ENCODE data around the gene RBM22.
"Not testable (repeated sequence)": the region's sequence is repeated elsewhere in the genome, so short reads cannot be mapped to it uniquely, and the experiment has no call there.

Gene RBM22

DNA sequence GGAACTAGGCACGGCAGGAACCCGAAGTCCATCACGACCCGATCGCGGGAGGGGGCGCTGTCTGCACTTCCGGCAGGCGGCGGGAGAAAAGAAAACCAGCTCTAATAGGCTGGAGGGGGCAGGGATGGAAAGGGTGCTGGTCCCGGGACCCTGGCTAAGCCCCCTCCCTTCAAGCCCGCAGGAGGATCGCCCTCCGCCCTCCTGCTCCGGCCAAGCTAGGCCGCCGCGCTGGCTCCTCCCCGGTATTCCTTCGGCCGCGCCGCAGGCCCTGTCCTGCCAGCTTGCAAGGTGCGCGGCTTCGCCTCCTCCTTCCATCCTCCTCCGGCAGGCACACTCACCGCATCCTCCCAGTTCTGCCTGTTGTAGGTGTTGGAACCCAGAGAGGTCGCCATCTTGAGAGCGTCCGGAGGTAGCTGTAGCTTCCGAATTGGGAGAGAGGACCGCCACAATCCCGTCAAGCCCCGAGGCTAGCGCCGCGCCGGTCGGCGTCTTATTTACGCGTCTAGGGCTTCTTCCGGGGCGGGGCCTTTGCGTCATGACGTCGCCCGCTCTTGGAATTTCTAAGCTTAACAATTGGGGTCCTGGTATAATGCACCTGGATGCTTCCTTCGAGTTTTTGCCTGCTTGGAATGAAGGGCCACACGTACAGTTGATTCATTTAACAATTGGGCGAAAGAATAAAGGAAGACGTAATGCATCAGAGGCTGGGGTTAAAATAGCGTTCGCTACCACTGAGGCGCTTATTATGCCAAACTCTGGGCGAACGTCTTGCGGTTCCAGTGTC, at the start of gene RBM22:
TSS of gene RBM22 (minus strand) at position 469 of the 784 bp plus-strand sequence. CDS start at position 392, 77 bp downstream.
- DNase-seq (ENCODE audit: low spot score), result peak; percentile 90

DNA sequence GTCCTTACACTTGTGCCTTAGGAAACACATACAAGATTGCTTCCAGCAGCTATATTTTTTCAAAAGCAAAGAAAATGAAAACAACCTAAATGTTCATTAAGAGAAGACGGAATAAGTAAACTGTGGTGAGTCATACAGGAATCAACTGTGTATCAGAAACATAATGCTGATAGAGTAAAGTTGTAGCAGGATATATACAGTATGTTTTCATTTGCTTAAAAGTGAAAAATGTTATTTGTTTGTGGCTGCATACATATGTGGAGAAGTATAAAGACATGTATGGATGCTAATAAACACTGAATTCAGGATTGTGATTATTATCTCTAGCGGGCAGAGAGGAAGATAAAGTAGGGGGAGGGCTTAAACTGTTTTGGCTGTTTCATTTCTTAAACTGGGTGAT, 49.6 kb upstream of the RBM22 start:
- DNase-seq (ENCODE audit: low spot score), result peak; percentile 50

DNA sequence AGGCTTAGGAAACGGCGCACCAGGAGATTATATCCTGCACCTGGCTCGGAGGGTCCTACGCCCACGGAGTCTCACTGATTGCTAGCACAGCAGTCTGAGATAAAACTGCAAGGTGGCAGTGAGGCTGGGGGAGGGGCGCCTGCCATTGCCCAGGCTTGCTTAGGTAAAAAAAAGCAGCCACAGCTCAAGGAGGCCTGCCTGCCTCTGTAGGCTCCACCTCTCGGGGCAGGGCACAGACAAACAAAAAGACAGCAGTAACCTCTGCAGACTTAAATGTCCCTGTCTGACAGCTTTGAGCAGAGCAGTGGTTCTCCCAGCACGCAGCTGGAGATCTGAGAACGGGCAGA, 42.3 kb upstream of the RBM22 start:
- DNase-seq (ENCODE audit: low spot score), result not testable (repeated sequence)

DNA sequence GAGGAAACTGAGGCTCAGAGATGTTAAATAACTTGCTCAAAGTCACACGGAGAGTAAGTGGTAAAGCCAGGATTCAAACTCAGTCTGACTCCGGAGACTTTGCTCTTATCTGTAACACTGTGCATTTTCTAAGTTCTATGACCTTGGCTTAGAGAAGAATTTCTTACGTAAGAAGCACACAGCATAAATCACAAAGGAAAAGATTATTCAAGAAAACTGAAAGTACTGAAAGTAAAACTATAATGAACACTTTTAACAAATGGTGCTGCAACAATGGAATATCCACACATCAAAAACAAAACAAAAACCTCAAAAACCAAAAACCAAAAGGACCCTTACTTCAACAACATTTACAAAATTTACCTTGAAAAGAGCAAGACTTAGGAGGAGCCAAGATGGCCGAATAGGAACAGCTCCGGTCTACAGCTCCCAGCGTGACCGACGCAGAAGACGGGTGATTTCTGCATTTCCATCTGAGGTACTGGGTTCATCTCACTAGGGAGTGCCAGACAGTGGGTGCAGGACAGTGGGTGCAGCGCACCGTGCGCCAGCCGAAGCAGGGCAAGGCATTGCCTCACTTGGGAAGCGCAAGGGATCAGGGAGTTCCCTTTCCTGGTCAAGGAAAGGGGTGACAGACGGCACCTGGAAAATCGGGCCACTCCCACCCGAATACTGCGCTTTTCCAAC, 41.7 kb upstream of the RBM22 start:
- DNase-seq (ENCODE audit: low spot score), result not testable (repeated sequence)

DNA sequence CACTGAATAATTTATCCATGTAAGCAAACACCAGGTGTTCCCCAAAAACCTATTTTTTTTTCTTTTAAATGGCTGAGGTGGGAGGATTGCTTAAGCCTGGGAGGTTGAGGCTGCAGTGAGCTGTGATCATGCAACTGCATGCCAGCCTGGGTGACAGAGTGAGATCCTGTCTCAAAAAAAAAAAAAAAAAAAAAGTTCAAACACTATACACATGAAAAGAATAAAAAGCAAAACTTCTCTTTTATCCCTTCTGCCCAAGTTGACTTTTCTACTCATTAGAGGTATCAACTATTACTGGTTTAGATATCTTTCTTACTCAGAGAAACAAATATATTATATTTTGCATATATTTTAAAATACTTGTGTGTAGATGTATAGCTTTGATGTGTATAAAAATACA, 40.1 kb upstream of the RBM22 start:
- no peak for DNase-seq (ENCODE audit: low spot score)

DNA sequence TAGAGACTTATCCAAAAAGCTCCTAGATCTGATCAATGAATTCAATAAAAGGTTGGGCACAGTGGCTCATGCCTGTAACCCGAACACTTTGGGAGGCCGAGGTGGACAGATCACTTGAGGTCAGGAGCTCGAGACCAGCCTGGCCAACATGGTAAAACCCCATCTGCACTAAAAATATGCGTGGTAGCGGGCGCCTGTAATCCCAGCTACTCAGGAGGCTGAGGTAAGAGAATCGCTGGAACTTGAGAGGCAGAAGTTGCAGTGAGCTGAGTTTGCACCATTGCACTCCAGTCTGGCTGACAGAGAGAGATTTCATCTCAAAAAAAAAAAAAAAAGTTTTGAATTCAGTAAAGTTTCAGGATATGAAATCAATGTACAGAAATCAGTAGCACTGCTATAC, 38.0 kb upstream of the RBM22 start:
- no peak for DNase-seq (ENCODE audit: low spot score)

DNA sequence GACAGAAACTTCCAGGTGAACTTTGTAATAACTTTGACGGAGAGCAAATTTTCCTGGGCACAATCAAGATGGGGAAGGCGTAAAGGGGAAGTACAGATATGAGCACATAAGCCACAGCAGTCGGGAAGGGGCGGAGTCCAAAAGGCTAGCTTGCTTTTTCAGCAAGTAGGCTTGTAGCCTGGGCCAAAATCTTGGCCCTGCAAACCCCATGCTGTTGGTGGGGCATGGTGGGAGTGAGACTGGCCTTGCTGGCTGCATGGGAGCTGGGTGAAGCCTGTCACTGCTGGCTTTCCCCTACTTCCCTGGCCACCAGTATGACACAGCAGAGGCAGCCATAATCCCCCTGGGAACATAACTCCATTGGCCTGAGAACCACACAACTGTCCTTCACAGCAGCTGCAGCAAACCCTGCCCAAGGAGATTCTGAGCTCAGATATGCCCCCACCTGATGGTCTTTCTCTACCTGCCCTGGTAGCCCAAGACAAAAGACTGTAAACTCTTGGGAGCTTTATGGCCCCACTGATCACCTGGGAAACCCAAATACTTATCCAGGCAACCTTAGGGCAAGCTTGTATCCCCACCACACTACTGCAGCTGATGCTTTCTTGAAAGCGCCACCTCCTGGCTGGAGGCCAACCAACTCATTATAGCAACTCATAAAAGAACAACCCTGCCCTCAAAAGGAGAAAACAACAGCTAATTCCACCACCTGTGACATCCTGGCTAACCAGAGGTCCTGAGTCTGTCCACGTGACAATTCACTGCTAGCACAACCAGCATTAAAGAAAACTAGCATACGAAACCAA, 33.9 kb upstream of the RBM22 start:
- DNase-seq (ENCODE audit: low spot score), result peak; percentile 23

DNA sequence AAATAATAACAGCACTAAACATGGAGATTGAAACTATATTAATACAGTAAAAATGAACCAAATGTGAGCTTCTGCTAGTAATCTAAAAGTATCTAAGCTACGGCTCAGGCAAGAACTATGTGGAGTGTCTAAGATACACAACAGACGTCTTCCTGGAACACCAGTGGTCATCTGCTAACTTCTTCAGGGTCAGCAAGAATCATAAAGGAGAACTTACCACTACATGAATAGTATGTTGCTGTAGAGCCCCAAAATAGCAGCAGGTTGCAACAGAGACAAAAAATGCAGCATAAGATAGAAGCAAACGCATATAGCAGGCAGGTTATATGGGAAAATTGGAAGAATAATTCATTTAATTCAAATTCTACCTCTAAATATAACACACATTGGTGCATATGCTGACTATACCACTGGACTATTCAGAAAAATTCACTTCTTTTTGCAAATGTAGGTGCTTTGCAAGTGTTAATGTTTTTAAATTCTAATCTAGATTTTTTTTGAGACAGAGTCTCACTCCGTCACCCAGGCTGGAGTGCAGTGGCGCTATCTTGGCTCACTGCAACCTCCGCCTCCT, 30.9 kb upstream of the RBM22 start:
- no peak for DNase-seq (ENCODE audit: low spot score)

DNA sequence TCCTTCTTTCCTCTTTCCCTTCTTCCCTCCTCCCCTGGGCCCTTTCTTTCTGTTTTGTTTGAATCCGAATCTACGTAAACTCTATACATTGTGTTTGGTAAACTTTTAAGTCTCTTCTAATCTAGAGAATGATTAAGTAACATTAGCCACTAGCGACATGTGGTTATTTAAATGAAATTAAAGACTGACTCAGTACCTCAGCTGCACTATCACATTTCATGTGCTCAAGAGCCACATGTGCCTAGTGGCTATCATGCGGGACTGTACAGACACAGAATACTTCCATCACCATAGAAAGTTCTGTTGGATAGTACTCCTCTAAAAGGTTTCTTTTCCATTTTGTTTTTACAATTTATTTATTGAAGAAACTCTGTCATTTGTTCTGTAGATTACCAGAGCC, 29.0 kb upstream of the RBM22 start:
- DNase-seq (ENCODE audit: low spot score), result no peak

DNA sequence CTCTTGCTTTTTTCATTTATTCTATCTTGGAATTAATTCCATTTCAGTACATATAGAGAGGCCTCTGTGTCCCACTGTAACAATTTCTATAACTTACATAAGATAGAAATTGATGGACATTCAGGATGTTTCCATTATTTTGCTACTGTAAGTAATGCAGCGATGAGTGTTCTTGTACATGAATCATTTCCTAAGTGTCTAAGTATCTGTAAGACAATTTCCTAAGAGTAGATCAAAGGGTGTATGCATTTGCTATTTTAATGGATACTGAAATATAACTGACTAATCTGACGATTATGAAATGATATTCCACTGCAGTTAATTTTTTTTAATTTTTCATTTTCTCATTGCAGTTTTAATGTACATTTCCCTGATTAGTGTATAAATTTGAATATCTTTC, 23.0 kb upstream of the RBM22 start:
- no peak for DNase-seq (ENCODE audit: low spot score)

DNA sequence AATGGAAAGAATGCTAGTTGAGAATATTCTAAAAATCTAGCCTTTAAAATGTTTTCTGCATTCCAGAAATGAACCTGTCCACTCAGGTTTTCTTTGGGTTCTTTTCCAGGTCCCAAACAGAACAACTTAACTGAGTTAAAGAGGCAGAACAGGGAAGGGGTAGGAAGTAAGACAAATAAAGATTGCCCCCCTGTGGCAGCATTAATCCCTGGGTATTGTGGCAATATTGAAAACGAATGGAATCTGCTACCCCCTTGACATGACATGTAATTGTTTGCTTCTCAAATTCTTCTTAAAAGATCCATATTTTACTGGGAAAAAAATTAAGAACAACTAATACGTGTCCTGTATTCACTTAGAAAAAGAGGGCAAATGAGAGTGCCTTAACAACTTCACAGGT, 9.3 kb upstream of the RBM22 start:
- peak; percentile 30 for DNase-seq (ENCODE audit: low spot score)

DNA sequence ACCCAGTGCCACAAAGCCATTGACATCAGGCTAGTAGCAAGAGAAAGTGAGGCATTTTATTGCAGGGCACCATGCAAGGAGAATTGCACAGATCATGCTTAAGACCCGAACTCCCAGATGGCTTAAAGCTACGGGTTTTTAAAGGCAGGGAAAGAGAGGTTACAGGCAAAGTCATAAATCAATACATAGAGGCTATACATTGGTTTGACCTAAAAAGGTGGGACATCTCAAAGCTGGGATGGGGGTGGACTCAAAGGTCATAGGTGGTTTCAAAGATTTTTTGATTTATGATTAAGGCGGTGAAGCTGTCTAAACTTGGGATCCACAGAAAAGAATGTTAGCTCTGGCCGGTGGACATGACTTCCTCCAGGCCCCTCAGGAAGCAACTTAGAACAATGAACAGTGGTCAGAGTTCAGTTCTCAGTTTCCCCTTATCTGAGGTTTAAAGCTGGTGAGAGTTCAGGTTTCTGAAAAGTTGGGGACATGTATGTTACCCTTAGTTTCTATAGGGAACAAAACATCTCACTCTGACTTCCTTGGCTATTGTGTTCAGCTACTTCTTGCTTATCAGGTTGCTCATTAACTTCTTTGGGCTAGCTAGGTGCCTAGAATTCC, 6.0 kb upstream of the RBM22 start:
- no peak for DNase-seq (ENCODE audit: low spot score)

DNA sequence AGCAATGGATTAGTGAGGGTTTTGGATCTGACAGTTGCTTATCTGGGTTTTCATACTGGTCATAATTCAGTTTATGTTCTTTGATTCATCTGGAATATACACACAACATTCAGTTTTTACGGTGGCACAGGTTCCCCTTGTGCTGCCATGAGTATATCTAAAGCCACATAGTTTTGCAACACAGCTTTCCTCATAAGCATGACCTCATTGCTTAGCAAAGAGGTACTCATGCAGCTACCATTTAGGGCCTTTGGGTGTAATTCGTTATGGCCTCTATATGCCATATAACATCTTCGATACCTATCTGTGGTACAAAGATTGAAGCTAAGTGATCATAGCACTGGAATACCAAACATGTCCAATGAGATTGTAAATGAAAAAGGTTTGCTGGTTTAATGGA, 2.9 kb upstream of the RBM22 start:
- DNase-seq (ENCODE audit: low spot score), result no peak

DNA sequence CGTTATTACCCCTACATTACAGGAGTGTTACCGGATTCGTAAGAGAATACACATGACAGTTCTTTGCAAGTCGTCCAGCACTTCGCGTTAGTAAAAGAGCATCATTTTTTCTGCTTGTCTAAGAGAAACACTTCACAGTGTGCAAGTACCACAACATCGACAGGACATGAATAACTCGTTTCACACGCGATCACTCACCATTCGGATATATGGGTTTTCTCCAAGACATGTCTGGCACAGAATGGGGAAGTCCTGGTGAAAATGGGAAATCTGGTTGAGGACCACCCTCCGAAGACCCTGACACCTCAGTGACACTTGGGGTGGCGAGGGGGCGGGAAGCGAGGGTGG, 642 bp downstream of the RBM22 start:
- no peak for DNase-seq (ENCODE audit: low spot score)

DNA sequence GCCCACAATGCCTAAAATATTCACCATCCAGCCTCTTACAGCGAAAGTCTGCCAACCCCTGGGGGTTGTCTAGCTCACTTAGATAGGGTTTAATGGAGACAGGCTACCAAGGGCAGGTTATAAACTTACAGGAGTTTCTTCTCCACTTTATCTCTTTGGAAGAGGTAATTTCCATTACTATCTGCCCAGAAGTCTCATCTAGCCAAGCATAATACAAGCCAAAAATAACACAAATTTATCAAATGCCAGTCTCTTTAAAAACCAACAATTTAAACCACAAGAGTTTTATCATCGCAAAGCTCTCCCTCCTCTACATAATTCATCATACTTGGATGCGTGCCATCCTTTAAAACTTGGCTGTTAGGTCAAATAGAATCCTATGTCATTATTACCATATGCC, 6.2 kb downstream of the RBM22 start:
- DNase-seq (ENCODE audit: low spot score), result peak; percentile 23

DNA sequence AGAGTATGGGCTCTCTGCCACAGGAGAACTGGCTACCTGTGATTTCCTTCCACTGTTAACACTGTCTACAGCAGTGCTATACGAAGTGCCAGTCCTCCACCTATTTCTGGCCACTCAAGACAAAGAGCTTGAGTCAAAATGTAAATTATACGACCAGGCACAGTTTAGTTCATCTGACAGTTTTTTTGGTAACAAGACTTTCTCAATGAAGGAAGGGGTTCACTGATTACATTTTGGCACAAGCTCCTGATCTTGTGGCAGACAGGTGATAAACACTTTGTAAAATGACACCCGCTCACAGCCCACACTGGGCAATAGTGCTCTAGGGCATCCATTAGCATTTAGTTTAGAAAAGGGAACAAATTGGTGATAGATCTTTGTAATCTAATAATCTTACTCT, 8.6 kb downstream of the RBM22 start:
- no peak for DNase-seq (ENCODE audit: low spot score)

DNA sequence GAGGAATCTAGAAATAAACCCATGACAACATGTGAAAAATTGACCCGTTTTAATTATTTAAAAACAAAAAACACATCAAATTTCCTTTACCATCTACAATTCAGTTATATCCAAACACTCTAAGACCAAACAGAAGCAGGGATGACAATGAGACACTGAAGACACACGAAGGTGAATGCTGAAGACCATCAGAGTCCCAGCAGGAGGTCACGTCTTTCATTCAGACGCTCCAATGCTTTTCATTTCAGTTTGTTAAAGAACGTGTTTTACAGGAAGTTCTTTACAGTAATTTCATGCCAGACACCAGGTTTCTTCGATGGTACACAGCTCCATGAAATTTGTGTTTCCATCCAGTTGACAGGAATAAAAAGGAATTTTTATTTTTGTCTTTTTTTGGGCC, 10.1 kb downstream of the RBM22 start:
- no peak for DNase-seq (ENCODE audit: low spot score)

DNA sequence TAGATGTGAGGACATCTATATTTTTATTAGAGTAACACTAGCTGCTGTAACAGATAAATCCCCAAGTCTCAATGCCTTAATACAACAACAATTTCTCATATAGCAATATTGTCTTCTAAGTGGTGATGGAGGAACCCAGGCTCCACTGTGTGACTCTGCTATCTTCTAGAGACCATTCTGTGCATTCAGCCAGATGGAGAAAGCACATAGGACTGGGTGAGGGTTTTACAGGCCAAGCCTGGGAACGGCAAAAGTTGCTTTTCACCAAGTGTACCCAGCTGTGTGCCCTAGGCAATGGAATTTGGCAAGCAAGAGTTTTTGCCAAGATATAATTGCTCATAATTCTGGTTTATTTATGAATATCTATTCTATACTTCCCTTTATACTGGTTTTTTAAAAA, 11.7 kb downstream of the RBM22 start:
- DNase-seq (ENCODE audit: low spot score), result no peak

DNA sequence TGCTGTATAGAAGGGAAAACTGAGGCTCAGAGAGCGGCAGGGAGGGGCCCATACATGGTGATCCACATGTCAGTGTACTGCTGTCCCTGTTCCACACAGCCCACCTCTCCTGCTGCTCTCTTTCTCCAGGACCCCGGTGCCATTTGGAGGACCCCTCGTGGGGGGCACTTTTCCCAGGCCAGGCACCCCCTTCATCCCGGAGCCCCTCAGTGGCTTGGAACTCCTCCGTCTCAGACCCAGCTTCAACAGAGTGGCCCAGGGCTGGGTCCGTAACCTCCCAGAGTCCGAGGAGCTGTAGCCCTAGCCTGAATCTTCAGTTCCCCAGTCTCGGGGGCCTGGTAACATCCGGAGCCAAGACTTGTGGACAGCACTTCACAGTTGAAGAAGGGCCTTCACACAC, 24.3 kb downstream of the RBM22 start:
- DNase-seq (ENCODE audit: low spot score), result no peak

DNA sequence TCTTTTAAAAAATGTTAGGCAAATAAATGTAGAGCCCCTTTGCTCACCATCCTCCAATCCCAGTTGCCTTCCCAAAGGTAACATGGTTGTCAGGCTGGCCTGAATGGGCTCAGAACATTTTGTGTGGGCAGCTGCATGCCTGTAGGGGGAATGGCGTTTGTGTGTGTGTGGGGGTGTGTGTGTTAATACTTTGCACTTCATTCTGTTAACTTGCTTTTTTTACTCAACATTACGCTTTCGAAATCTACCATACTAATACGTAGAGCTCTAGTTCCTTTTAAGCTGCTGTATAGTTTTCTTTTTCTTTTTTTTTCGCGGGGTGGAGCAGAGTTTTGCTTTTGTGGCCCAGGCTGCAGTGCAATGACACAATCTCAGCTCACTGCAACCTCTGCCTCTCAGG, 25.8 kb downstream of the RBM22 start:
- DNase-seq (ENCODE audit: low spot score), result no peak

DNA sequence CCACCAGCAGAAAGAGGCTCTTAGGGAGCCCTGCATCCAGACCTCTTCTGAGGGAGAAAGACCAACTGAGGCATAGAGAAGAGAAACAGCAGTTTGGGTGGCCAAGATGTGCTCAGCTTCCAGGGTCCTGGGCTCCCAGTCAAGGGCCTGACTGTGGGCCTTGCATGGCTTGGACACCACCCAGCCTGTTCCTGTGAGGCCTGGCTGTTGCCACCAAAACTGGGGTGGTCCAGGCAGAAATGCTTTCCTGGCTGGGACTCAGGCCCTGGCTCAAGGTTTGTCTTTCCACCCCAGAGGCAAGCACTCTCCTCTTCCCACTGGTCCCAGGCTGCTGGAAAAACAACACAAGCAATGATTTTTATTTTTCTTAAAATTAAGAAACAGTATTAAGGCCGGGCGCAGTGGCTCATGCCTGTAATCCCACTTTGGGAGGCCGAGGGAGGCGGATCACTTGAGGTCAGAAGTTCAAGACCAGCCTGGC, 26.5 kb downstream of the RBM22 start:
- DNase-seq (ENCODE audit: low spot score), result no peak

DNA sequence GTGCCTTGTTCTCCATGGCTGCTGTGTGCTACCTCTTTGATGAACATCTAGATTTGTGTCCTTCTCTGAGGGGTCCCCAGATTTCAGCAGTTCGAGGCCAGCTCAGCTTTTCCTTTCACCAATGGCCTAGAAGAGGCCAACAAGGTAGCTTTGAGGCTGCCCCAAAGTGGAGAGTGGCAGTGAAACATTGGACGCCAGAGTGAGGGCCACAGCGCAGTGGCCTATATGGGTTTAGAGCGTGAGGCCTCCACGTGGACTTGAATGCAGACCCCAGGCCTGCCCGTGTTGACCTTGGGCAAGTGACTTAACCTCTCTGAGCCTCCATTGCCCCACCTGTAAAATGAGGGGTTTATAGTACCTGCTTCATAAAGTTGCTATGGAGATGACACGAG, 28.0 kb downstream of the RBM22 start:
- no peak for DNase-seq (ENCODE audit: low spot score)
